Activated T-cell treated with anti-CD3 and anti-CD28 coated beads, Interleukin-2, amount 50 U/mL, for 4 hours (primary cell): Measurements from ENCODE around the gene B3GNT8. TPM values are rescaled to one million over a fixed set of nuclear protein-coding genes. Genes with fewer than 3 reads are reported as not detected.
"Not testable (repeated sequence)": the region's sequence is repeated elsewhere in the genome, so short reads cannot be mapped to it uniquely, and the experiment has no call there.

Source experiments
- ATAC-seq, 2 donors: fragments of 200-7000 bp; cut with Tn5 transposase; one replicate each; pipeline ENCODE4 v1.10.0; 2021
- DNase-seq: peaks from one replicate; pipeline ENCODE4 v3.0.0-alpha.2; 2020
- H3K27me3 Mint-ChIP-seq: one replicate; pipeline ENCODE4 v1.8.0; 2021; ENCODE audit warnings: low read depth, mixed read lengths
- H3K36me3 Mint-ChIP-seq: one replicate; pipeline ENCODE4 v1.8.0; 2022; ENCODE audit warnings: mixed read lengths; ENCODE audit not compliant: insufficient read depth
- H3K4me1 Mint-ChIP-seq: one replicate; pipeline ENCODE4 v1.8.0; 2021; ENCODE audit warnings: low read depth, mixed read lengths
- H3K4me3 Mint-ChIP-seq: one replicate; pipeline ENCODE4 v1.8.0; 2021; ENCODE audit warnings: mild to moderate bottlenecking, moderate library complexity, mixed read lengths
- H3K9me3 Mint-ChIP-seq: one replicate; pipeline ENCODE4 v1.8.0; 2021; ENCODE audit warnings: mixed read lengths
- total RNA-seq, 3 donors: library from RNA; stranded (reverse); gene quantifications; one replicate each; pipeline ENCODE4 v1.2.1, GENCODE V29; 2021

B3GNT8 gene
- total RNA-seq, 3 donors from 2014 or later, result 0.15 to 0.35 (median 0.24) TPM

GRCh38 chr19:41413947-41414346 is 13.2 kb downstream of the B3GNT8 start:
- peaks cover 9% of the 10 kb centered on the region for H3K4me1 Mint-ChIP-seq
- no peak overlapping the region for H3K4me3 Mint-ChIP-seq

DNA sequence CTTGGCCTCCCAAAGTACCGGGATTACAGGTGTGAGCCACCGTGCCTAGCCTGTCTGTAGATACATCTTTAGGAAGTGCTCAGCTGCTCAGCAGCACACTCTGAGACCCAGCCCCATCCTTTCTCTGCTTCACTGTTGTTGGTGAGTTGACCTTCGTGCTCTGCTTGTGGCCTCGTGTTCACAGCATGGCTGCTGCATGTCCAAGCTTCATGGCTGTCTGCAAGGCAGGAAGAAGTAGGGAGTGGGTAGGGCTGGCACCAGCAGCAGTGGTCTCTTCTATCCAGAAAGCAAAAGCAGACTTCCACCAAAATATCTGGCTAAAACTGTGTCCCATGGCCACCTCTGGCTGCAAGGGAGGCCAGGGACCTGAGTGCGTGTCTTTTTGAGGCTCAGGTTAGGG is 14.2 kb downstream of the B3GNT8 start:
- no peaks in the 10 kb centered on the region for H3K9me3 Mint-ChIP-seq
- peaks cover 20% of the 10 kb centered on the region for H3K36me3 Mint-ChIP-seq

More at GRCh38 chr19:41413947-41414346, 13.2 kb downstream of the B3GNT8 start:
- no peaks in the 10 kb centered on the region for H3K9me3 Mint-ChIP-seq
- H3K27me3 Mint-ChIP-seq, result no peaks in the 10 kb centered on the region
- DNase-seq, result no peak
- H3K36me3 Mint-ChIP-seq, result peaks cover 24% of the 10 kb centered on the region
- ATAC-seq, result no peak

DNA sequence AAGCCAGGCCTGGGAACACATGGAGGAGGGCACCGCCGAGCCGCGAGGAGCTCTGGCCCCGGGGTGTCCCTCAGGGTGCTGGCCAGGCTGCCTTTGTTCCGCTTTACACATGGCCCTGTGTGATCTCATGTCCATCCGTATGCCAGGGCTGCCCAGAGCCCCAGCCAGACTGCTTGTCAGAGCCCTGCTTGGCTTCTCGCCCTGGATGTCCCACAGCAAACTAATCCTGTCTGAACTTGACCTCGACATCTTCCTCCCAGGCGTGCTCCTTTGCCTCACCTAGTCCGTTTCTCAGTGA is 15.3 kb downstream of the B3GNT8 start:
- ATAC-seq (no peak), DNase-seq (no peak)
- no peaks in the 10 kb centered on the region for H3K9me3 Mint-ChIP-seq
- peaks cover 9% of the 10 kb centered on the region for H3K4me1 Mint-ChIP-seq
- H3K27me3 Mint-ChIP-seq, result no peaks in the 10 kb centered on the region
- H3K4me3 Mint-ChIP-seq, result no peak overlapping the region
- H3K36me3 Mint-ChIP-seq, result peaks cover 17% of the 10 kb centered on the region

More for the DNA sequence above, 14.2 kb downstream of the B3GNT8 start:
- Mint-ChIP-seq H3K27me3 (no peaks in the 10 kb centered on the region), H3K4me3 (no peak overlapping the region), H3K4me1 (peaks cover 9% of the 10 kb centered on the region)
- DNase-seq, result no peak
- ATAC-seq, result no peak

- Mint-ChIP-seq H3K36me3 (peaks cover 17% of the 10 kb centered on the region), H3K4me1 (peaks cover 9% of the 10 kb centered on the region), H3K27me3 (no peaks in the 10 kb centered on the region), H3K4me3 (no peak overlapping the region), H3K9me3 (no peaks in the 10 kb centered on the region)
- DNase-seq, result no peak
- no peak for ATAC-seq
These were observed 15.8 kb downstream of the B3GNT8 start for GRCh38 chr19:41411100-41411967.

DNA sequence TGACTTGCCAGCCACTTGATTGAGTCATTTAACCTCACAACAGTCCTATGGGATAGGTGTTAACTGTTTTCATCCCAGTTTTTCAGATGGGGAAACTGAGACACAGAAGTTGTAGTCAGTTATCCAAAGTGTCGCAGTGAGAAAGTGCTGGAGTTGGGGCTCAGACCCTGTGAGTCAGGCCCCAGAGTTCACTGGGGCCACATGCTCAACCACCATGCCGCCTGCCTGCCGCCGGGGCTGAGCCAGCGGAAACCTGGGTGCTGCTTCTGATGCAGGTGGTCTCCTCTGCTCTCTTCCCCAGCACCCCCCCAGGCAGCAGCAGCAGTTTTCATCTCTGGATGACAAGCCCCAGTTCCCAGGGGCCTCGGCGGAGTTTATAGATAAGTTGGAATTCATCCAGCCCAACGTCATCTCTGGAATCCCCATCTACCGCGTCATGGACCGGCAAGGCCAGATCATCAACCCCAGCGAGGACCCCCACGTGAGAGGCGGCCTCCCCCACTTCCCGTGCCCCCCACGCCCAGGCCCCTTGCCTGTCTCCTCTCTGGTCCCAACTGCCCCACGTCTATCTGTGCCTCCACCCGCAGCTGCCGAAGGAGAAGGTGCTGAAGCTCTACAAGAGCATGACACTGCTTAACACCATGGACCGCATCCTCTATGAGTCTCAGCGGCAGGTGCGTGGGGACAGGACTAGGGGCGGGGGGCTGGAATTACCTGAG is 16.7 kb downstream of the B3GNT8 start:
- Mint-ChIP-seq H3K27me3 (no peaks in the 10 kb centered on the region), H3K9me3 (no peaks in the 10 kb centered on the region), H3K4me1 (peaks cover 9% of the 10 kb centered on the region), H3K4me3 (no peak overlapping the region), H3K36me3 (peaks cover 17% of the 10 kb centered on the region)
- no peak for ATAC-seq
- DNase-seq, result no peak

DNA sequence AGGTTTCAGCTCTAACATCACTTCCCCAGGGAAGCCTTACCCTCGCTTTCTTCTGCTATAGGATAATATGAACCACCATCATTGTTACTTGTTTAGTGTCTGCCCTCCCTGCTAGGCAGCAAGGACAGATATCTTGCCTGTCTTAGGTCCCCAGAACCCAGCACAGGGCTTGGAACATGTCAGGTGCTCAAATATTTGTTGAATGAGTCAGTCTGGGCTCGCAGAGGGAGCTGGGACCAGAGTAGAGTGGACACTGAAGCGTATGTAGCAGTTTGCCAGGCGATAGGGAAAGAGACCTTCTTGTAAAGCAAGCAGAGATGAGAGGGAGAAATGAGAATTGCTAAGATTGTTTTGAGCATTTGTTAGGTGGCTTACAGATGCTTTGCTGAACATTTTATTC is 17.9 kb downstream of the B3GNT8 start:
- ATAC-seq (no peak), DNase-seq (no peak)
- Mint-ChIP-seq H3K36me3 (peaks cover 15% of the 10 kb centered on the region), H3K27me3 (no peaks in the 10 kb centered on the region), H3K9me3 (no peaks in the 10 kb centered on the region), H3K4me3 (no peak overlapping the region), H3K4me1 (peaks cover 9% of the 10 kb centered on the region)

DNA sequence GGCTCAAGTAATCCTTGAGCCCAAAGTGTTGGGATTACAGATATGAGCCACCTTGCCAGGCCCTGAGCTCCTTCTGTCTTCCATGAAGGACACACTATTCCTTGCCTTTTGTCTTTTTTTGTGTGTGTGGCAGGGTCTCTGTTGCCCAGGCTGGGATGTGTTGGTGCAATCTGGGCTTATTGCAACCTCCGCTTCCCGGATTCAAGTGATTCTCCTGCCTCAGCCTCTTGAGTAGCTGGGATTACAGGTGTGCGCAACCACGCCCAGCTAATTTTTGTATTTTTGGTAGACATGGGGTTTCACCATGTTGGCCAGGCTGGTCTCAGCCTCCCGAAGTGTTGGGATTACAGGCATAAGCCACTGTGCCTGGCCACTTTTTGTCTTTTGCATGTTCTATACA is 18.3 kb downstream of the B3GNT8 start:
- Mint-ChIP-seq H3K36me3 (peaks cover 10% of the 10 kb centered on the region), H3K4me1 (peaks cover 11% of the 10 kb centered on the region)
- not testable (repeated sequence) for DNase-seq, H3K27me3 Mint-ChIP-seq, ATAC-seq, H3K4me3 Mint-ChIP-seq, H3K9me3 Mint-ChIP-seq

DNA sequence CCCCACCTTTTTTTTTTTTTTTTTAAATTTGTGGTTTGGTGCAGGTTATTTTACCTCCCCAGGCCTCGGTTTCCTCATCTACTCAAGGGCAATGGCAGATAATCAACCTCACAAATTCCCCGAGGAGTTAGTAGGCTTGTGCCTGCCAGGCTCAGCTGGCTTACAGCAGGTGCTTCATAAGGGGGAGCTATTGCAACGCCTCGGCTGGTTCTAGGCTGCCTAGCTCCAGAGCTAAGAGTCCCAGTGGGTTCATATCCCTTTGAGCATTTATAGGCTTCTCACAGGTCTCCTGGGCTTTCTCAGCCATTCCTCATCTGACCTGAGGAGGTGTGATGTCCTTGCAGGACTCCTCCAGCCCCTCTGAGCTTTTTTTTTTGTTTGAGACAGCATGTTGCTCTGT is 18.9 kb downstream of the B3GNT8 start:
- Mint-ChIP-seq H3K9me3 (no peaks in the 10 kb centered on the region), H3K4me3 (no peak overlapping the region), H3K36me3 (peaks cover 4% of the 10 kb centered on the region)

DNA sequence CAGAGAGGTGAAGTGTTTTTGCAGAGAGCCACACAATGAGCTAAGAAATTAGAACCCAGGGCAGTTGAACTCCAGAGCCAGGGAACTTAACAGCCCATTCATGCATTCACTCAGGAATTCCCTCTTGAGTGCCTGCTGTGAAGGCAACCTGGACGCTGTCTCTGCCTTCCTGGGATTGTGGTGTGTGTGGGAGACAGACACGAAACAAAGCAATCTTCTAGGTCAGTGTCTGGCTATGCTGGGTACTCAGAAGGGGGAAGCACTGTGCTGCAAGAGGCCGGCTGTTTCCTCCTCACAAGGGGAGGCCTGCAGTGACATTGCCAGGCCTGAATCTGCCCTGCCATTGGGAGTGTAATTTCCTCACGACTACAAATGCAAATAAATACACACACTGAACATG is 19.9 kb downstream of the B3GNT8 start:
- Mint-ChIP-seq H3K4me3 (no peak overlapping the region), H3K27me3 (no peaks in the 10 kb centered on the region), H3K4me1 (peaks cover 11% of the 10 kb centered on the region), H3K36me3 (peaks cover 3% of the 10 kb centered on the region), H3K9me3 (no peaks in the 10 kb centered on the region)
- ATAC-seq, result no peak
- DNase-seq, result no peak

More for the DNA sequence above, 18.9 kb downstream of the B3GNT8 start:
- DNase-seq (no peak), ATAC-seq (no peak)
- no peaks in the 10 kb centered on the region for H3K27me3 Mint-ChIP-seq
- peaks cover 11% of the 10 kb centered on the region for H3K4me1 Mint-ChIP-seq

DNA sequence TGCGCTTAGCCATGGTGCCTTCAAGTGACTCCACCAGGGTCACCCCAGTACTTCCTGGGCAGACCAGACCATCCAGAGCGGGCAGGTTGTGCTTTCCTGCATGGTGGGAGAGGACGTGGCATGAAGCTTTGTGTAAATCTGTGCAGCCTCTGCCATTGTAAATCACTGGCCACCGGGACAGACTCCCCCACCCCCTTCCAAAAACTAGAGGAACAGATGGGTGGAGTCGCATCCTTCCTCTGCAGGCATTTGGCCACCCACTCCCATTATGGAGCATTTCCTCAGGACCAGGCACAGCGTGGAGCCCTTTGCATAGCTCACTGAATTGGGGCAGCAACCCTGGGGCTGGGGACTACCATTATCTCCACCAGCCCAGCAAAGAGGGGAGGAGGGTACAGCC is 21.4 kb downstream of the B3GNT8 start:
- no peaks in the 10 kb centered on the region for H3K27me3 Mint-ChIP-seq
- peaks cover 19% of the 10 kb centered on the region for H3K4me1 Mint-ChIP-seq
- no peak overlapping the region for H3K4me3 Mint-ChIP-seq
- no peak for DNase-seq
- no peak for ATAC-seq
- H3K36me3 Mint-ChIP-seq, result peaks cover 4% of the 10 kb centered on the region
- H3K9me3 Mint-ChIP-seq, result no peaks in the 10 kb centered on the region

GRCh38 chr19:41403181-41403970 is 23.8 kb downstream of the B3GNT8 start:
- H3K4me3 Mint-ChIP-seq, result no peak overlapping the region
- ATAC-seq (peak in 1 of 2 donors; percentile 10), DNase-seq (no peak)
- H3K36me3 Mint-ChIP-seq, result peaks cover 4% of the 10 kb centered on the region
- no peaks in the 10 kb centered on the region for H3K27me3 Mint-ChIP-seq
- no peaks in the 10 kb centered on the region for H3K9me3 Mint-ChIP-seq
- peaks cover 21% of the 10 kb centered on the region for H3K4me1 Mint-ChIP-seq

- Mint-ChIP-seq H3K27me3 (no peaks in the 10 kb centered on the region), H3K36me3 (peaks cover 4% of the 10 kb centered on the region), H3K9me3 (no peaks in the 10 kb centered on the region), H3K4me1 (peaks cover 29% of the 10 kb centered on the region), H3K4me3 (no peak overlapping the region)
- DNase-seq, result no peak
- ATAC-seq, result no peak
These were observed 25.2 kb downstream of the B3GNT8 start for GRCh38 chr19:41402010-41402409.

GRCh38 chr19:41401483-41401882 is 25.7 kb downstream of the B3GNT8 start:
- ATAC-seq (no peak), DNase-seq (no peak)
- H3K9me3 Mint-ChIP-seq, result no peaks in the 10 kb centered on the region
- H3K4me3 Mint-ChIP-seq, result no peak overlapping the region
- peaks cover 5% of the 10 kb centered on the region for H3K36me3 Mint-ChIP-seq
- no peaks in the 10 kb centered on the region for H3K27me3 Mint-ChIP-seq
- peaks cover 30% of the 10 kb centered on the region for H3K4me1 Mint-ChIP-seq

GRCh38 chr19:41399525-41399924 is 27.6 kb downstream of the B3GNT8 start:
- H3K9me3 Mint-ChIP-seq, result no peaks in the 10 kb centered on the region
- peaks cover 41% of the 10 kb centered on the region for H3K4me1 Mint-ChIP-seq
- no peak for DNase-seq
- peaks cover 14% of the 10 kb centered on the region for H3K36me3 Mint-ChIP-seq
- no peak for ATAC-seq
- no peaks in the 10 kb centered on the region for H3K27me3 Mint-ChIP-seq
- no peak overlapping the region for H3K4me3 Mint-ChIP-seq
